GM18870 (cell line): Measurements from ENCODE around the gene PDZD7.
"Not testable (repeated sequence)": the region's sequence is repeated elsewhere in the genome, so short reads cannot be mapped to it uniquely, and the experiment has no call there.

Source experiments
- ATAC-seq: cut with Tn5 transposase; IDR thresholded peaks from one replicate; pipeline ENCODE4 v1.9.1; 2021; ENCODE audit warnings: moderate library complexity; ENCODE audit not compliant: unreplicated experiment

Gene PDZD7

GRCh38 chr10:100985336-100985735, 45.6 kb downstream of the PDZD7 start:
- ATAC-seq, result no peak

GRCh38 chr10:100984672-100985177, 46.2 kb downstream of the PDZD7 start:
- ATAC-seq, result no peak

GRCh38 chr10:100983868-100984671, 46.9 kb downstream of the PDZD7 start:
- no peak for ATAC-seq

GRCh38 chr10:100982916-100983830, 47.8 kb downstream of the PDZD7 start:
- ATAC-seq, result no peak

- ATAC-seq, result no peak
Measured at GRCh38 chr10:100981178-100981772, 49.7 kb downstream of the PDZD7 start.

GRCh38 chr10:100980711-100981110, 50.2 kb downstream of the PDZD7 start:
- no peak for ATAC-seq

GRCh38 chr10:100980311-100980710, 50.6 kb downstream of the PDZD7 start:
- no peak for ATAC-seq

GRCh38 chr10:100979791-100980272, 51.1 kb downstream of the PDZD7 start:
- ATAC-seq, result no peak

- ATAC-seq, result no peak
Measured at GRCh38 chr10:100978901-100979195, 52.1 kb downstream of the PDZD7 start.

GRCh38 chr10:100978121-100978900, 52.6 kb downstream of the PDZD7 start:
- ATAC-seq, result no peak

- ATAC-seq, result no peak
Measured at GRCh38 chr10:100977436-100977835, 53.5 kb downstream of the PDZD7 start.

- ATAC-seq, result no peak
Measured at GRCh38 chr10:100976906-100977305, 54.0 kb downstream of the PDZD7 start.

- not testable (repeated sequence) for ATAC-seq
Measured at GRCh38 chr10:100975397-100975796, 55.5 kb downstream of the PDZD7 start.

- no peak for ATAC-seq
Measured at GRCh38 chr10:100972904-100973535, 57.9 kb downstream of the PDZD7 start.

GRCh38 chr10:100972115-100972903, 58.6 kb downstream of the PDZD7 start:
- ATAC-seq, result no peak

GRCh38 chr10:100970914-100971811, 59.8 kb downstream of the PDZD7 start:
- ATAC-seq, result no peak

GRCh38 chr10:100970076-100970913, 60.6 kb downstream of the PDZD7 start:
- ATAC-seq, result no peak
